Prostate gland (tissue), 2 donors: ENCODE measurements around the gene COG2. TPM values are rescaled to one million over a fixed set of nuclear protein-coding genes. Genes with fewer than 3 reads are reported as not detected.

ENCODE experiments used
- DNase-seq: peaks from one replicate; pipeline ENCODE4 v3.0.0-alpha.2; 2019; ENCODE audit warnings: low spot score
- H3K27ac ChIP-seq, 2 donors: fragments of 200-600 bp; sonication (generic); 2 replicates each; pipeline ENCODE4 v1.5.1; 2017 to 2019
- H3K27me3 ChIP-seq: fragments of 200-600 bp; sonication (generic); replicated peaks from 2 replicates; pipeline ENCODE4 v1.5.1; 2019; ENCODE audit not compliant: insufficient read depth
- H3K36me3 ChIP-seq, 2 donors: fragments of 200-600 bp; sonication (generic); 1 replicate in 1 of 2; 2 replicates in 1 of 2; pipeline versions ENCODE4 v1.5.1 to v1.8.1; 2017 to 2019
- H3K4me1 ChIP-seq: fragments of 200-600 bp; sonication (generic); replicated peaks from 2 replicates; pipeline ENCODE4 v1.5.1; 2019
- H3K4me3 ChIP-seq, 2 donors: fragments of 200-600 bp; sonication (generic); 2 replicates each; pipeline ENCODE4 v1.5.1; 2017 to 2019
- H3K9me3 ChIP-seq: fragments of 200-600 bp; sonication (generic); 2 replicates; pipeline ENCODE4 v1.5.1; 2017
- POLR2A ChIP-seq: fragments of 450-650 bp; IDR thresholded peaks from one replicate; pipeline ENCODE4 v1.6.1; 2016; ENCODE audit warnings: antibody characterized with exemption, mild to moderate bottlenecking
- POLR2AphosphoS5 ChIP-seq: sonication (generic); formaldehyde crosslinking; IDR thresholded peaks from one replicate; pipeline ENCODE4 v1.6.1; 2017; ENCODE audit warnings: antibody characterized with exemption
- WGBS: methylation state at CpG from one replicate; pipeline ENCODE4 v1.1.5; 2018; 5-methylcytosine and 5-hydroxymethylcytosine counted together
- intact Hi-C: fragments of 100-400 bp; cut with DNase I; formaldehyde crosslinking; loops from one replicate; pipeline ENCODE4 v1.14.2; 2022
- total RNA-seq, 2 donors: library from RNA; depleted of rRNA; stranded (reverse); fragments of >200 nt; gene quantifications; one replicate each; pipeline ENCODE4 v1.1.0, GENCODE V29; 2016
- TF ChIP-seq, protein P1 (sequence below), 4 experiments: fragments of 200-600 bp in 2 of 4; fragments of 450-650 bp in 2 of 4; sonication (generic) in 2 of 4; IDR thresholded peaks; 1 replicate in 3 of 4; 2 replicates in 1 of 4; pipeline ENCODE4 v1.5.1; 2016 to 2019; ENCODE audit warnings: antibody characterized with exemption in 4 of 4, mild to moderate bottlenecking in 2 of 4, moderate library complexity in 2 of 4

Gene COG2
- total RNA-seq, 2 donors from 2014 or later: 26.1 to 32.8 TPM

DNA sequence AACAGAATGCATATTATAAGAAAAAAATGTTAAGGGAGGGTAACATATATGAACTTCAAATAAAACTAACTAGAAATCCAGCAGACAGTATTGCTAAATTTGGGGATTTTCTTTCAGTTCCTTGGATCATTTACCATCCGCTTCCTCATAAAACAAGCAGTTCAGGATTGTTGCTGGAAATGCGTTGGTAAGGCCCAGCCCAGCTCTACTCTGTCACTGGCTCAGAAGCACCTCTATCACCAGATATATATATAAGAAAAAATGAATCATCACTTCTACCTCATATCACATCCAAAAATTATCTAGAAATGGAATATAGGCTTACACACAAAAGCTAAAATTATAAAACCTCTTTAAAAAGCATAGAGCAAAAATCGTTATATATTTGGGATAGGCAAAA is 28.2 kb upstream of the COG2 start:
- Histone ChIP-seq H3K4me3 (no peak overlapping the region), H3K27ac (no peak overlapping the region), H3K9me3 (no peaks in the 10 kb centered on the region), H3K4me1 (no peaks in the 10 kb centered on the region), H3K36me3 (no peaks in the 10 kb centered on the region), H3K27me3 (no peaks in the 10 kb centered on the region)
- WGBS: 90% methylated on average over 3 of the region's 3 CpGs
- intact Hi-C loops: no loop called here
- TF ChIP-seq, protein P1, sequence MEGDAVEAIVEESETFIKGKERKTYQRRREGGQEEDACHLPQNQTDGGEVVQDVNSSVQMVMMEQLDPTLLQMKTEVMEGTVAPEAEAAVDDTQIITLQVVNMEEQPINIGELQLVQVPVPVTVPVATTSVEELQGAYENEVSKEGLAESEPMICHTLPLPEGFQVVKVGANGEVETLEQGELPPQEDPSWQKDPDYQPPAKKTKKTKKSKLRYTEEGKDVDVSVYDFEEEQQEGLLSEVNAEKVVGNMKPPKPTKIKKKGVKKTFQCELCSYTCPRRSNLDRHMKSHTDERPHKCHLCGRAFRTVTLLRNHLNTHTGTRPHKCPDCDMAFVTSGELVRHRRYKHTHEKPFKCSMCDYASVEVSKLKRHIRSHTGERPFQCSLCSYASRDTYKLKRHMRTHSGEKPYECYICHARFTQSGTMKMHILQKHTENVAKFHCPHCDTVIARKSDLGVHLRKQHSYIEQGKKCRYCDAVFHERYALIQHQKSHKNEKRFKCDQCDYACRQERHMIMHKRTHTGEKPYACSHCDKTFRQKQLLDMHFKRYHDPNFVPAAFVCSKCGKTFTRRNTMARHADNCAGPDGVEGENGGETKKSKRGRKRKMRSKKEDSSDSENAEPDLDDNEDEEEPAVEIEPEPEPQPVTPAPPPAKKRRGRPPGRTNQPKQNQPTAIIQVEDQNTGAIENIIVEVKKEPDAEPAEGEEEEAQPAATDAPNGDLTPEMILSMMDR (IDR thresholded peaks at IDR 0.05): no peak
- TF ChIP-seq POLR2A (no peak), POLR2AphosphoS5 (no peak)
- DNase-seq: no peak

DNA sequence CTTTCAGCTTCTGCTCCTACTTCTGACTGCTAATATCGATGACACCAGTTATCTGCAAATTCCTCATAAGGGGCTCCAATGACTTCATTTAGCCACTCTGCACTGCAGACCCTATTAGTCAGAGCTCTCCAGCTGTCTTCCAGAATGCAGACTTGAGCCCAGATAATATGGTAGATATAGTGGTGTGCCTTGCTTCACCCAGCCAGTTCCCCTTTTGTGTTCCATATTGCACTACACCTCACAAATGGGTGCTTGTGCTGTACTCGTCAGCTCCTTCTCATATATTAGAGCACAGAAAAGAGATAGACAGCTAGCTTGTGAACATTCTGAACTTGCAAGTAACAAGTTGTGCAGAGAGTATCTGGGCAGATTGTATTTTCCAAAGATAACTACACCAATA is 23.7 kb upstream of the COG2 start:
- 84% methylated on average over 2 of the region's 2 CpGs for WGBS
- Histone ChIP-seq H3K27ac (no peak overlapping the region), H3K4me1 (no peaks in the 10 kb centered on the region), H3K9me3 (no peaks in the 10 kb centered on the region), H3K36me3 (no peaks in the 10 kb centered on the region), H3K27me3 (no peaks in the 10 kb centered on the region), H3K4me3 (no peak overlapping the region)
- DNase-seq: no peak
- TF ChIP-seq POLR2A (no peak), POLR2AphosphoS5 (no peak)
- TF ChIP-seq, protein P1 (IDR thresholded peaks at IDR 0.05): no peak
- intact Hi-C loops: no loop called here

DNA sequence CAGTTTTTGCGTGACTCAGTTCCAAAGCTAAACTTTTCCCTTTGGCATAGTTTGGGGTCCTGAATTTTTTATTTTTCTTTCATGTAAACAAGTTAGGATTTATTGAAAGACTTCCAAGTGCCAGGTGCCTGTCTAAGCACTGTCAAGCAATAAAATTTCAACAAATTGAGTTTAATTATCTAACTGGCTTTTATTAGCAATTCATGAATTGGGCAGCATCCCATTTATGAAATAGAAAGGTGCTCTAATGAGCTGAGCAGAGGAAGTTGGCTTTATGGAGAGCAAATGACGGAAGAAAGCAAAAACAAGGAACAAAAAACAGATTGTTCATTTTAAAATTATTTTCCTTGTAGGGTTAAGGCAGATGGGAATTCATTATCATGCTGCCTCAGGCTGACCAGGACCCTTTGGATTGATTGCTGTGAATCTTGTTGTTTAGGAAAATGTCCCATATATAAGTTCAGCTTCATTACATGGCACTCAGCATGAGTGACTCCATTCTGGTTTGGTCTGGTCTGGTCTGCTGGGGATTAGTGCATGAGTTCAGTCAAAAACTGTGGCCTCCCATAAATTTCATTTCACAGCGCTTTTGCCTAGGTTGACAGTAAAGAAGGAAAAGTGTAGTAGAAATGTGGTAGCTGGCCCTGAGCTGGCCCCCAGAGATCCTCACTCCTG is 21.5 kb upstream of the COG2 start:
- Histone ChIP-seq H3K4me3 (no peak overlapping the region), H3K27me3 (no peaks in the 10 kb centered on the region), H3K36me3 (no peaks in the 10 kb centered on the region), H3K27ac (no peak overlapping the region), H3K9me3 (no peaks in the 10 kb centered on the region), H3K4me1 (no peaks in the 10 kb centered on the region)
- TF ChIP-seq POLR2A (no peak), POLR2AphosphoS5 (no peak)
- TF ChIP-seq, protein P1 (IDR thresholded peaks at IDR 0.05): no peak
- intact Hi-C loops: no loop called here
- whole genome bisulfite sequencing: 71% methylated on average over 3 of the region's 3 CpGs
- no peak for DNase-seq

DNA sequence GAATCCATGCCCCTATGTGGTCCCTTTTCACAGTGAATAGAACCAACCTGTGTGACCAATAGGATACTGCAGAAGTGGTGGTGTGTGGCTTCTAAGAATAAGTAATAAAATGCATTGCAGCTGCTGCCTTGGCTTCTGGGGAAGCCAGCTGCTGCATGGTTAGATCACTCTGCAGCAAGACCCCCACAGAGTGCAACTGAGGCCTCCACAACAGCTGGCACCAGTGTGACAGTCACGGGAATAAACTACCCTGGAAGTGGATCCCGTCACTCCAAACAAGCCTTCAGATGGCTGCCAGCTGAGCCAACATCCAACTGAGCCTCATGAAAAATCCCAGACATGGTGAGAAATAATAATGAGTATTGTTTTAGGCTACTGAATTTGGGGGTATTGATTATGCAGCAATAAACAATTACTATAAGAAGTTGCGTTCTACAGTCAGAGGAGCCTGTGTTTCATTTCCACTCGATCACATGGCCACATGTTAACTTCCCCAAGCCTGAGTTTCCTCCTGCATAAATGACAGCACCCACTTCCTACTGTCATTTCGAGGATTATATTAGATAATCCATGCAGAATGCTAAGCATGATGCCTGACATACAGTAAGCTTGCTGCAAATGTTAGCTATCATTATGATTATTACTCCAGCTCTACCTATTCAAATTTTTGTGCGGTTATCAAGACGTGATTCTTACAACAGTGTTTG is 20.8 kb upstream of the COG2 start:
- TF ChIP-seq POLR2AphosphoS5 (no peak), POLR2A (no peak)
- TF ChIP-seq, protein P1 (IDR thresholded peaks at IDR 0.05): no peak
- Histone ChIP-seq H3K9me3 (no peaks in the 10 kb centered on the region), H3K36me3 (no peaks in the 10 kb centered on the region), H3K27ac (no peak overlapping the region), H3K4me1 (no peaks in the 10 kb centered on the region), H3K4me3 (no peak overlapping the region), H3K27me3 (no peaks in the 10 kb centered on the region)
- no peak for DNase-seq
- 82% methylated on average over 7 of the region's 7 CpGs for WGBS
- intact Hi-C loops: no loop called here

DNA sequence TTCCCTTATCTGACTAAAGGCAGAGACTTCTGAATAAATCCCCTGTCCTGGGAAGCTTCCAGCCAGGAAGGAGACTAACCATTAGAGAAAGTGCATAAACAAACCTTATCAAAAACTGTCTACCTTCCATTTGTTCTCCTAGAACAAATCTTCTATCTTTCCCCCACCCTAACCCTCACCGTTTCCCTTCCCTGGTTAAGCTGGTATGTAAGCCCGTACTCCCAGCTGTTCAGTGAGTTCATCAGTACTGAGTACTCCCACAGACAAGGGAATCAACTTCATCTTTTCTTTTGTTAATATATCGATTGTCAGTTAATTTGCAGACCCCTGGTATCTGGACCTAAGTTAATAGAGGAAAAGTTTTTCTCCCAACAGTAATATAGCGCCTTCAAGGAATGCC is 20.1 kb upstream of the COG2 start:
- no peak overlapping the region for H3K4me3 ChIP-seq
- 74% methylated on average over 4 of the region's 4 CpGs for WGBS
- no peak for DNase-seq
- TF ChIP-seq POLR2AphosphoS5: no peak
- TF ChIP-seq, protein P1 (IDR thresholded peaks at IDR 0.05): no peak
- no peak for TF ChIP-seq POLR2A
- H3K27me3 ChIP-seq: no peaks in the 10 kb centered on the region
- H3K27ac ChIP-seq: no peak overlapping the region
- H3K9me3 ChIP-seq: no peaks in the 10 kb centered on the region
- no peaks in the 10 kb centered on the region for H3K36me3 ChIP-seq
- no peaks in the 10 kb centered on the region for H3K4me1 ChIP-seq
- intact Hi-C loops: no loop called here
